Trophoblast cell (in vitro differentiated cells and primary cell): ENCODE data around the gene SMAP1.

Experiments used
- DNase-seq, 2 donors: peaks; one replicate each; pipeline ENCODE4 v3.0.0-alpha.2; 2016
- H2AFZ ChIP-seq: 2 replicates; pipeline ENCODE4 v1.6.1; 2013; ENCODE audit warnings: low read length, moderate library complexity, mild to moderate bottlenecking; ENCODE audit not compliant: insufficient read depth, poor library complexity
- H2AK5ac ChIP-seq: 2 replicates; pipeline ENCODE4 v1.6.1; 2013; ENCODE audit warnings: mild to moderate bottlenecking, low read length
- H2BK120ac ChIP-seq: 2 replicates; pipeline ENCODE4 v1.6.1; 2013; ENCODE audit warnings: low read length, mild to moderate bottlenecking, moderate library complexity; ENCODE audit not compliant: insufficient read depth, poor library complexity
- H2BK12ac ChIP-seq: 2 replicates; pipeline ENCODE4 v1.6.1; 2013; ENCODE audit warnings: mild to moderate bottlenecking, low read length, moderate library complexity
- H2BK5ac ChIP-seq: 2 replicates; pipeline ENCODE4 v1.6.1; 2013; ENCODE audit warnings: low read length, low read depth, moderate library complexity, mild to moderate bottlenecking; ENCODE audit not compliant: poor library complexity
- H3K14ac ChIP-seq: 2 replicates; pipeline ENCODE4 v1.6.1; 2013; ENCODE audit warnings: mild to moderate bottlenecking, low read length
- H3K18ac ChIP-seq: 2 replicates; pipeline ENCODE4 v1.6.1; 2013; ENCODE audit warnings: mild to moderate bottlenecking, low read length
- H3K23ac ChIP-seq: 2 replicates; pipeline ENCODE4 v1.6.1; 2013; ENCODE audit warnings: low read length
- H3K27ac ChIP-seq: 2 replicates; pipeline ENCODE4 v1.5.1; 2013; ENCODE audit warnings: low read depth, mild to moderate bottlenecking, inconsistent platforms, low read length, moderate library complexity
- H3K27me3 ChIP-seq: 2 replicates; pipeline ENCODE4 v1.6.1; 2013; ENCODE audit warnings: inconsistent platforms, mild to moderate bottlenecking, low read length, moderate library complexity; ENCODE audit not compliant: insufficient read depth
- H3K36me3 ChIP-seq, 2 experiments: 1 replicate in 1 of 2; 2 replicates in 1 of 2; pipeline ENCODE4 v1.6.1; 2013; ENCODE audit warnings: low read length in 2 of 2, mild to moderate bottlenecking in 2 of 2, moderate library complexity in 1 of 2; ENCODE audit not compliant: insufficient read depth in 2 of 2, control insufficient read depth in 1 of 2
- H3K4ac ChIP-seq: 2 replicates; pipeline ENCODE4 v1.6.1; 2013; ENCODE audit warnings: low read depth, mild to moderate bottlenecking, low read length, moderate library complexity
- H3K4me1 ChIP-seq, 2 experiments: 1 replicate in 1 of 2; 2 replicates in 1 of 2; pipeline ENCODE4 v1.6.1; 2013; ENCODE audit warnings: low read length in 2 of 2, mild to moderate bottlenecking in 2 of 2, moderate library complexity in 1 of 2; ENCODE audit not compliant: insufficient read depth in 2 of 2, control insufficient read depth in 1 of 2
- H3K4me2 ChIP-seq: 2 replicates; pipeline ENCODE4 v1.6.1; 2013; ENCODE audit warnings: inconsistent platforms, mild to moderate bottlenecking, low read length, moderate library complexity
- H3K4me3 ChIP-seq: 2 replicates; pipeline ENCODE4 v1.5.1; 2013; ENCODE audit warnings: mild to moderate bottlenecking, low read depth, low read length, inconsistent platforms
- H3K79me1 ChIP-seq: one replicate; pipeline ENCODE4 v1.6.1; 2013; ENCODE audit warnings: low read length
- H3K79me2 ChIP-seq: 2 replicates; pipeline ENCODE4 v1.6.1; 2013; ENCODE audit warnings: low read length, mild to moderate bottlenecking; ENCODE audit not compliant: control insufficient read depth, insufficient read depth, poor library complexity
- H3K9ac ChIP-seq: 2 replicates; pipeline ENCODE4 v1.6.1; 2013; ENCODE audit warnings: mild to moderate bottlenecking, low read length
- H3K9me3 ChIP-seq: 2 replicates; pipeline ENCODE4 v1.6.1; 2013; ENCODE audit warnings: low read depth, mild to moderate bottlenecking, control low read depth, inconsistent platforms, low read length; ENCODE audit not compliant: insufficient read depth
- H4K12ac ChIP-seq: 2 replicates; pipeline ENCODE4 v1.6.1; 2013; ENCODE audit warnings: low read depth, mild to moderate bottlenecking, low read length, moderate library complexity
- H4K8ac ChIP-seq: 2 replicates; pipeline ENCODE4 v1.6.1; 2013; ENCODE audit warnings: low read depth, mild to moderate bottlenecking, low read length, moderate library complexity
- H4K91ac ChIP-seq: one replicate; pipeline ENCODE4 v1.6.1; 2013; ENCODE audit warnings: low read depth, mild to moderate bottlenecking, low read length, moderate library complexity
- WGBS: extraction: QIAGEN DNeasy Blood & Tissue Kit; methylation state at CpG from one replicate; pipeline ENCODE4 v1.1.7; 2013; ENCODE audit warnings: missing lambda C conversion rate; ENCODE audit not compliant: insufficient read length, insufficient coverage; ENCODE audit errors: extremely low coverage; 5-methylcytosine and 5-hydroxymethylcytosine counted together

SMAP1 gene

GRCh38 chr6:70638468-70638867, 29.2 kb upstream of the SMAP1 start:
- H2BK5ac ChIP-seq = no peak overlapping the region
- H4K12ac ChIP-seq = no peak overlapping the region
- H2BK12ac ChIP-seq = no peak overlapping the region
- no peak overlapping the region for H2BK120ac ChIP-seq
- H3K18ac ChIP-seq = no peak overlapping the region
- H3K4me3 ChIP-seq = no peak overlapping the region
- DNase-seq = no peak
- WGBS = no CpG with 5 or more reads among the region's 1 CpG
- H3K23ac ChIP-seq = no peak overlapping the region
- no peak overlapping the region for H4K8ac ChIP-seq
- no peak overlapping the region for H3K14ac ChIP-seq
- H4K91ac ChIP-seq = no peak overlapping the region
- H3K27ac ChIP-seq = no peak overlapping the region
- no peak overlapping the region for H2AFZ ChIP-seq
- no peak overlapping the region for H3K4ac ChIP-seq
- H3K4me2 ChIP-seq = no peak overlapping the region
- no peaks in the 10 kb centered on the region for H3K79me1 ChIP-seq
- no peaks in the 10 kb centered on the region for H3K36me3 ChIP-seq
- no peaks in the 10 kb centered on the region for H3K79me2 ChIP-seq
- H3K27me3 ChIP-seq = no peaks in the 10 kb centered on the region
- H3K9ac ChIP-seq = no peak overlapping the region
- H3K4me1 ChIP-seq = no peaks in the 10 kb centered on the region
- no peak overlapping the region for H2AK5ac ChIP-seq
- H3K9me3 ChIP-seq = no peaks in the 10 kb centered on the region

GRCh38 chr6:70651326-70651905, 16.3 kb upstream of the SMAP1 start:
- no peak overlapping the region for H2BK120ac ChIP-seq
- H4K12ac ChIP-seq = no peak overlapping the region
- H2AK5ac ChIP-seq = no peak overlapping the region
- H4K8ac ChIP-seq = no peak overlapping the region
- H3K36me3 ChIP-seq = no peaks in the 10 kb centered on the region
- no peak overlapping the region for H3K4me2 ChIP-seq
- H3K23ac ChIP-seq = no peak overlapping the region
- no peaks in the 10 kb centered on the region for H3K4me1 ChIP-seq
- H3K18ac ChIP-seq = no peak overlapping the region
- H4K91ac ChIP-seq = no peak overlapping the region
- no peak for DNase-seq
- H3K9ac ChIP-seq = no peak overlapping the region
- H3K4me3 ChIP-seq = no peak overlapping the region
- H3K27me3 ChIP-seq = no peaks in the 10 kb centered on the region
- no peak overlapping the region for H3K27ac ChIP-seq
- no peaks in the 10 kb centered on the region for H3K79me2 ChIP-seq
- no peak overlapping the region for H2BK5ac ChIP-seq
- H3K9me3 ChIP-seq = no peaks in the 10 kb centered on the region
- no peak overlapping the region for H2BK12ac ChIP-seq
- H3K14ac ChIP-seq = no peak overlapping the region
- H3K4ac ChIP-seq = no peak overlapping the region
- H2AFZ ChIP-seq = no peak overlapping the region
- no CpG with 5 or more reads among the region's 3 CpGs for WGBS
- no peaks in the 10 kb centered on the region for H3K79me1 ChIP-seq

- H2AFZ ChIP-seq = no peak overlapping the region
- no peaks in the 10 kb centered on the region for H3K4me1 ChIP-seq
- no peak overlapping the region for H2AK5ac ChIP-seq
- WGBS = no CpG with 5 or more reads among the region's 1 CpG
- H4K8ac ChIP-seq = no peak overlapping the region
- no peak overlapping the region for H3K23ac ChIP-seq
- no peak overlapping the region for H3K18ac ChIP-seq
- H3K36me3 ChIP-seq = no peaks in the 10 kb centered on the region
- no peak overlapping the region for H2BK12ac ChIP-seq
- H3K79me1 ChIP-seq = no peaks in the 10 kb centered on the region
- H3K4me3 ChIP-seq = no peak overlapping the region
- H3K9me3 ChIP-seq = no peaks in the 10 kb centered on the region
- H3K27me3 ChIP-seq = no peaks in the 10 kb centered on the region
- no peak overlapping the region for H2BK5ac ChIP-seq
- H3K14ac ChIP-seq = no peak overlapping the region
- H3K9ac ChIP-seq = no peak overlapping the region
- H4K91ac ChIP-seq = no peak overlapping the region
- no peak overlapping the region for H2BK120ac ChIP-seq
- H3K4me2 ChIP-seq = no peak overlapping the region
- no peak overlapping the region for H3K4ac ChIP-seq
- no peak overlapping the region for H4K12ac ChIP-seq
- no peaks in the 10 kb centered on the region for H3K79me2 ChIP-seq
- H3K27ac ChIP-seq = no peak overlapping the region
- no peak for DNase-seq
Measured at GRCh38 chr6:70652216-70652615, 15.5 kb upstream of the SMAP1 start.

- Histone ChIP-seq H3K14ac (no peak overlapping the region), H3K9me3 (no peaks in the 10 kb centered on the region), H3K9ac (no peak overlapping the region), H3K4me3 (no peak overlapping the region), H3K4me2 (no peak overlapping the region), H3K23ac (no peak overlapping the region), H3K79me2 (no peaks in the 10 kb centered on the region), H2BK5ac (no peak overlapping the region), H4K8ac (no peak overlapping the region), H3K18ac (no peak overlapping the region), H2AK5ac (no peak overlapping the region), H2AFZ (no peak overlapping the region), H3K79me1 (no peaks in the 10 kb centered on the region), H3K36me3 (no peaks in the 10 kb centered on the region), H3K27me3 (no peaks in the 10 kb centered on the region), H3K4me1 (no peaks in the 10 kb centered on the region), H3K27ac (no peak overlapping the region), H4K12ac (no peak overlapping the region), H2BK12ac (no peak overlapping the region), H3K4ac (no peak overlapping the region), H2BK120ac (no peak overlapping the region), H4K91ac (no peak overlapping the region)
- WGBS = no CpG with 5 or more reads among the region's 3 CpGs
- no peak for DNase-seq
Measured at GRCh38 chr6:70657706-70658105, 10.0 kb upstream of the SMAP1 start.
